Neuronal stem cell (in vitro differentiated cells): ENCODE measurements around the gene SCRT2.

Experiments used
- DNase-seq: peaks from one replicate; pipeline ENCODE4 v3.0.0-alpha.2; 2013; ENCODE audit warnings: low spot score
- H2AFZ ChIP-seq: one replicate; pipeline ENCODE4 v1.6.1; 2013; ENCODE audit warnings: mild to moderate bottlenecking, low read length, inconsistent platforms
- H2AK5ac ChIP-seq: 2 replicates; pipeline ENCODE4 v1.6.1; 2013; ENCODE audit warnings: low read depth, mild to moderate bottlenecking, inconsistent platforms, low read length, moderate library complexity, mixed read lengths
- H2BK120ac ChIP-seq: 2 replicates; pipeline ENCODE4 v1.6.1; 2013; ENCODE audit warnings: low read depth, mild to moderate bottlenecking, inconsistent platforms, low read length, moderate library complexity, mixed read lengths
- H2BK12ac ChIP-seq: one replicate; pipeline ENCODE4 v1.6.1; 2013; ENCODE audit warnings: low read length, inconsistent platforms
- H2BK15ac ChIP-seq: 2 replicates; pipeline ENCODE4 v1.6.1; 2013; ENCODE audit warnings: mild to moderate bottlenecking, low read length, inconsistent platforms, mixed read lengths
- H2BK5ac ChIP-seq: one replicate; pipeline ENCODE4 v1.6.1; 2013; ENCODE audit warnings: inconsistent platforms, mild to moderate bottlenecking, low read length, moderate library complexity
- H3K14ac ChIP-seq: one replicate; pipeline ENCODE4 v1.6.1; 2013; ENCODE audit warnings: low read length, inconsistent platforms
- H3K18ac ChIP-seq: 2 replicates; pipeline ENCODE4 v1.6.1; 2013; ENCODE audit warnings: low read length, inconsistent platforms
- H3K23ac ChIP-seq: 2 replicates; pipeline ENCODE4 v1.6.1; 2013; ENCODE audit warnings: low read depth, mild to moderate bottlenecking, mixed read lengths, low read length, inconsistent platforms; ENCODE audit not compliant: poor library complexity
- H3K27ac ChIP-seq: replicated peaks from 3 replicates; pipeline ENCODE4 v1.5.1; 2013; ENCODE audit warnings: low read length, inconsistent platforms
- H3K27me3 ChIP-seq, 3 experiments: 2 replicates each; pipeline ENCODE4 v1.6.1; 2013; ENCODE audit warnings: low read length in 3 of 3, mild to moderate bottlenecking in 2 of 3, inconsistent platforms in 1 of 3, low read depth in 1 of 3, mixed read lengths in 1 of 3, moderate library complexity in 1 of 3; ENCODE audit not compliant: control insufficient read depth in 3 of 3, insufficient read depth in 3 of 3
- H3K36me3 ChIP-seq, 2 donors: replicated peaks in 1 of 2; 2 replicates each; pipeline ENCODE4 v1.6.1; 2013; ENCODE audit warnings: low read length in 2 of 2; ENCODE audit not compliant: control insufficient read depth in 2 of 2, insufficient read depth in 2 of 2
- H3K4ac ChIP-seq: 2 replicates; pipeline ENCODE4 v1.6.1; 2013; ENCODE audit warnings: inconsistent platforms, mild to moderate bottlenecking, low read length, moderate library complexity
- H3K4me1 ChIP-seq, 2 donors: 1 replicate in 1 of 2; 2 replicates in 1 of 2; pipeline ENCODE4 v1.6.1; 2013; ENCODE audit warnings: low read length in 2 of 2, low read depth in 1 of 2; ENCODE audit not compliant: control insufficient read depth in 2 of 2, insufficient read depth in 1 of 2
- H3K4me2 ChIP-seq: one replicate; pipeline ENCODE4 v1.6.1; 2013; ENCODE audit warnings: mild to moderate bottlenecking, low read length, inconsistent platforms; ENCODE audit not compliant: insufficient read depth, poor library complexity, severe bottlenecking
- H3K4me3 ChIP-seq, 2 donors: 2 replicates each; pipeline ENCODE4 v1.5.1; 2013; ENCODE audit warnings: low read length in 2 of 2, mild to moderate bottlenecking in 2 of 2, inconsistent platforms in 1 of 2, moderate library complexity in 1 of 2
- H3K79me1 ChIP-seq: one replicate; pipeline ENCODE4 v1.6.1; 2013; ENCODE audit warnings: low read depth, mild to moderate bottlenecking, inconsistent platforms, low read length, moderate library complexity
- H3K9ac ChIP-seq: one replicate; pipeline ENCODE4 v1.6.1; 2013; ENCODE audit warnings: mild to moderate bottlenecking, low read depth, low read length, inconsistent platforms; ENCODE audit not compliant: poor library complexity
- H3K9me3 ChIP-seq, 2 donors: replicated peaks in 1 of 2; 2 replicates each; pipeline versions ENCODE3 to v1.6.1; 2013; ENCODE audit warnings: low read length in 2 of 2, mild to moderate bottlenecking in 2 of 2, inconsistent platforms in 1 of 2, low read depth in 1 of 2, mixed read lengths in 1 of 2, moderate library complexity in 1 of 2; ENCODE audit not compliant: control insufficient read depth in 2 of 2, insufficient read depth in 1 of 2
- H4K8ac ChIP-seq: one replicate; pipeline ENCODE4 v1.6.1; 2013; ENCODE audit warnings: low read depth, mild to moderate bottlenecking, inconsistent platforms, low read length, moderate library complexity
- H4K91ac ChIP-seq: one replicate; pipeline ENCODE4 v1.6.1; 2013; ENCODE audit warnings: low read length, low read depth, mild to moderate bottlenecking, inconsistent platforms; ENCODE audit not compliant: poor library complexity
- WGBS, 2 donors: extraction: QIAGEN DNeasy Blood & Tissue Kit; methylation state at CpG; one replicate each; pipeline ENCODE4 v1.1.7; 2013; ENCODE audit warnings: missing lambda C conversion rate in 2 of 2, mixed read lengths in 1 of 2; ENCODE audit not compliant: insufficient read length in 2 of 2, insufficient replicate concordance in 1 of 2; ENCODE audit errors: extremely low coverage in 2 of 2; 5-methylcytosine and 5-hydroxymethylcytosine counted together

The SCRT2 gene

GRCh38 chr20:707451-708110, 32.0 kb upstream of the SCRT2 start:
- Histone ChIP-seq H2AFZ (no peak overlapping the region), H2BK5ac (no peak overlapping the region), H3K9ac (no peak overlapping the region), H2BK15ac (no peak overlapping the region), H2BK12ac (no peak overlapping the region), H3K27ac (no peak overlapping the region), H3K9me3 (peaks cover 2 to 13% of the 10 kb centered on the region in 2 donors), H3K4ac (no peak overlapping the region), H3K18ac (no peak overlapping the region), H3K14ac (no peak overlapping the region), H3K79me1 (no peaks in the 10 kb centered on the region), H3K4me2 (no peak overlapping the region), H4K8ac (no peak overlapping the region), H3K27me3 (peaks cover 0 to 45% (median 7%) of the 10 kb centered on the region in 3 experiments), H4K91ac (no peak overlapping the region), H2AK5ac (no peak overlapping the region), H3K4me1 (peaks cover 0 to 5% of the 10 kb centered on the region in 2 donors), H2BK120ac (no peak overlapping the region), H3K23ac (no peak overlapping the region), H3K36me3 (no peaks in the 10 kb centered on the region), H3K4me3 (no peak overlapping the region)
- no CpG with 5 or more reads among the region's 13 CpGs for WGBS, 2 donors
- DNase-seq, result no peak

GRCh38 chr20:706366-706885, 30.8 kb upstream of the SCRT2 start:
- DNase-seq, result no peak
- Histone ChIP-seq H4K91ac (no peak overlapping the region), H3K14ac (no peak overlapping the region), H3K27me3 (peaks cover 0 to 36% (median 7%) of the 10 kb centered on the region in 3 experiments), H2BK15ac (no peak overlapping the region), H3K23ac (no peak overlapping the region), H2AFZ (no peak overlapping the region), H3K27ac (no peak overlapping the region), H3K9ac (no peak overlapping the region), H3K4me3 (no peak overlapping the region), H3K79me1 (no peaks in the 10 kb centered on the region), H3K36me3 (no peaks in the 10 kb centered on the region), H3K4ac (no peak overlapping the region), H2BK12ac (no peak overlapping the region), H4K8ac (no peak overlapping the region), H3K4me1 (peaks cover 0 to 5% of the 10 kb centered on the region in 2 donors), H3K4me2 (no peak overlapping the region), H3K9me3 (peaks cover 2 to 13% of the 10 kb centered on the region in 2 donors), H2BK120ac (no peak overlapping the region), H2BK5ac (no peak overlapping the region), H3K18ac (peak overlapping the region; percentile 0), H2AK5ac (peak overlapping the region; percentile 15)
- WGBS, 2 donors, result no CpG with 5 or more reads among the region's 8 CpGs

DNA sequence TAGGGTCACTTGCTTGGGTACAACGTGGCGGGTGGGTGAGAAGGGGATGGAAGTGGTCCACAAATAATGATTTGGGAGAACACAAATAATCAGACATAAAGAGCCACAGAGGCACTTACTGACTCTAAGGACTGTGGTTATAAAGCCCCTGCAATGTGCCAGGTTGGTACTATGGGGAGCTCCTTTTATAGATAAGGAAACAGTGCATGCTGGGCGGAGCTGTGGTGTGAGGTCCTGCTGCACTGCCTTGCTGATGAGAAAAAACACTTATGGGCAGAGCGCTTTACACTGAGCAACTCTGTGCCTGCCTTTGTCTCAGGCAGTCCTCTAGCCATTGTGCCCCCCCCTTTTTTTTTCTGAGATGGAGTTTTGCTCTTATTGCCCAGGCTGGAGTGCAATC, 29.1 kb upstream of the SCRT2 start:
- H3K79me1 ChIP-seq, result no peaks in the 10 kb centered on the region
- no peak overlapping the region for H3K4me3 ChIP-seq
- no peak overlapping the region for H3K4ac ChIP-seq
- H4K91ac ChIP-seq, result no peak overlapping the region
- no peak for DNase-seq
- no peak overlapping the region for H2AFZ ChIP-seq
- H3K4me1 ChIP-seq, result peaks cover 4 to 8% of the 10 kb centered on the region in 2 donors
- no peak overlapping the region for H2AK5ac ChIP-seq
- no peak overlapping the region for H2BK12ac ChIP-seq
- H3K18ac ChIP-seq, result no peak overlapping the region
- H3K9me3 ChIP-seq, result peaks cover 2 to 13% of the 10 kb centered on the region in 2 donors
- WGBS, 2 donors, result no CpG with 5 or more reads among the region's 4 CpGs
- H3K27me3 ChIP-seq, result peaks cover 0 to 30% (median 7%) of the 10 kb centered on the region in 3 experiments
- H3K14ac ChIP-seq, result no peak overlapping the region
- no peak overlapping the region for H2BK120ac ChIP-seq
- H2BK5ac ChIP-seq, result no peak overlapping the region
- H3K9ac ChIP-seq, result no peak overlapping the region
- H3K4me2 ChIP-seq, result no peak overlapping the region
- no peak overlapping the region for H2BK15ac ChIP-seq
- H3K36me3 ChIP-seq, result no peaks in the 10 kb centered on the region
- H4K8ac ChIP-seq, result no peak overlapping the region
- no peak overlapping the region for H3K23ac ChIP-seq
- H3K27ac ChIP-seq, result no peak overlapping the region

DNA sequence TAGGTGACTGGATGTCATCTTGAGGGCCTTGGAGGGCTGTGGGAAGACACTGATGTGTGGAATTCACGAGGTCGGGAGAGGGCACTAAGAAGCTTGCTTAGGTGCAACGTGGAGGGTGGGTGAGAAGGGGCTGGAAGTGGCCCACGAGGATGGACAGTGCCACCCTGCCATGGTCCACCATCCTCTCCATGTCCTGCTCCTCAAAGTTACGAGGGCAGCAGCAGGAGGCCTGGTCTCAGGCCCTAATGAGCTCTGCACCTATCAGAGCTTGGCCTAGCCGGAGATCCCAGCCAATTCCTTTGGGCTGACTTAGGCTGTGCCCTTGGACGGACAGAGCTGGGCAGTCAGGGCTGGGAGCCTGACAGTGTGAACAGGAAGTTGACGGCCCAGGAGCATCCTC, 27.8 kb upstream of the SCRT2 start:
- H3K27ac ChIP-seq, result no peak overlapping the region
- no peak overlapping the region for H2BK5ac ChIP-seq
- H2AK5ac ChIP-seq, result no peak overlapping the region
- no peak overlapping the region for H3K4me2 ChIP-seq
- no peaks in the 10 kb centered on the region for H3K79me1 ChIP-seq
- H3K23ac ChIP-seq, result peak overlapping the region; percentile 69
- no peak overlapping the region for H2BK15ac ChIP-seq
- peaks cover 6 to 8% of the 10 kb centered on the region in 2 donors for H3K4me1 ChIP-seq
- DNase-seq, result no peak
- no peaks in the 10 kb centered on the region for H3K36me3 ChIP-seq
- H3K4me3 ChIP-seq, result no peak overlapping the region
- H3K18ac ChIP-seq, result peak overlapping the region; percentile 70
- H2BK120ac ChIP-seq, result no peak overlapping the region
- H4K91ac ChIP-seq, result no peak overlapping the region
- no peak overlapping the region for H3K9ac ChIP-seq
- no peak overlapping the region for H4K8ac ChIP-seq
- H2AFZ ChIP-seq, result no peak overlapping the region
- peaks cover 0 to 3% of the 10 kb centered on the region in 2 donors for H3K9me3 ChIP-seq
- WGBS, 2 donors, result no CpG with 5 or more reads among the region's 8 CpGs
- H3K14ac ChIP-seq, result no peak overlapping the region
- H3K4ac ChIP-seq, result no peak overlapping the region
- H2BK12ac ChIP-seq, result no peak overlapping the region
- peaks cover 0 to 25% (median 0%) of the 10 kb centered on the region in 3 experiments for H3K27me3 ChIP-seq
